SU-DHL-6 (cell line): ENCODE measurements around the gene GPR84.
"Not testable (repeated sequence)": the region's sequence is repeated elsewhere in the genome, so short reads cannot be mapped to it uniquely, and the experiment has no call there.

Experiments
- H2AFZ ChIP-seq: fragments of 200-600 bp; sonication (generic); 2 replicates; pipeline ENCODE4 v1.6.1; 2014; ENCODE audit warnings: low read depth, mild to moderate bottlenecking, moderate library complexity, mixed read lengths, antibody characterized with exemption, low read length; ENCODE audit not compliant: severe bottlenecking
- H3F3A ChIP-seq: fragments of 200-600 bp; shearing (Covaris generic); 2 replicates; pipeline ENCODE4 v1.6.0; 2016; ENCODE audit warnings: antibody characterized with exemption, mild to moderate bottlenecking; ENCODE audit not compliant: insufficient read depth
- H3K27ac ChIP-seq: fragments of 200-600 bp; sonication (generic); 2 replicates; pipeline ENCODE4 v1.5.1; 2016; ENCODE audit warnings: low read depth, mild to moderate bottlenecking, low read length, moderate library complexity, mixed read lengths
- H3K27me3 ChIP-seq: fragments of 200-600 bp; sonication (generic), shearing (Covaris generic); 2 replicates; pipeline ENCODE4 v1.6.0; 2014; ENCODE audit warnings: mild to moderate bottlenecking, low read length
- H3K36me3 ChIP-seq: fragments of 200-600 bp; sonication (generic); 2 replicates; pipeline ENCODE4 v1.6.1; 2014; ENCODE audit warnings: mild to moderate bottlenecking, low read length, mixed read lengths
- H3K4me2 ChIP-seq: fragments of 300-600, 200-600 bp; shearing (Covaris generic), sonication (generic); 2 replicates; pipeline ENCODE4 v1.6.0; 2014; ENCODE audit warnings: low read length, low read depth, mild to moderate bottlenecking; ENCODE audit not compliant: poor library complexity, severe bottlenecking
- H3K4me3 ChIP-seq: fragments of 200-600 bp; sonication (generic); 2 replicates; pipeline ENCODE4 v1.5.1; 2014; ENCODE audit warnings: antibody characterized with exemption, low read length, mild to moderate bottlenecking, mixed read lengths; ENCODE audit not compliant: insufficient read depth, poor library complexity, severe bottlenecking
- H3K79me2 ChIP-seq: fragments of 200-600 bp; sonication (generic); 2 replicates; pipeline ENCODE4 v1.6.1; 2014; ENCODE audit warnings: mild to moderate bottlenecking, low read length, moderate library complexity; ENCODE audit not compliant: insufficient read depth
- H3K9ac ChIP-seq: fragments of 200-600 bp; sonication (generic); 2 replicates; pipeline ENCODE4 v1.7.0; 2014; ENCODE audit warnings: mild to moderate bottlenecking, low read length
- H3K9me2 ChIP-seq: fragments of 200-600 bp; sonication (generic); replicated peaks from 2 replicates; pipeline ENCODE4 v1.6.1; 2014; ENCODE audit warnings: low read length; ENCODE audit not compliant: insufficient read depth
- H3K9me3 ChIP-seq: fragments of 200-600 bp; sonication (generic); 2 replicates; pipeline ENCODE4 v1.6.1; 2014; ENCODE audit warnings: low read length, mixed read lengths; ENCODE audit not compliant: insufficient read depth
- H4K20me1 ChIP-seq: fragments of 200-600 bp; sonication (generic); 2 replicates; pipeline ENCODE4 v1.6.1; 2014; ENCODE audit warnings: low read depth, mild to moderate bottlenecking, antibody characterized with exemption, low read length, moderate library complexity, mixed read lengths
- EZH2phosphoT487 ChIP-seq: fragments of 200-600 bp; sonication (generic), shearing (Covaris generic); conservative IDR thresholded peaks from 2 replicates; pipeline ENCODE4 v1.6.1; 2018; ENCODE audit warnings: mild to moderate bottlenecking, antibody characterized with exemption, low read length, moderate library complexity, mixed read lengths
- TF ChIP-seq, protein P1 (sequence below): fragments of 200-600 bp; sonication (generic); IDR thresholded peaks from one replicate; pipeline ENCODE4 v1.5.1; 2017; ENCODE audit warnings: antibody characterized with exemption, mild to moderate bottlenecking, low read length, moderate library complexity; ENCODE audit not compliant: insufficient read depth, poor library complexity, severe bottlenecking

GPR84 gene

DNA sequence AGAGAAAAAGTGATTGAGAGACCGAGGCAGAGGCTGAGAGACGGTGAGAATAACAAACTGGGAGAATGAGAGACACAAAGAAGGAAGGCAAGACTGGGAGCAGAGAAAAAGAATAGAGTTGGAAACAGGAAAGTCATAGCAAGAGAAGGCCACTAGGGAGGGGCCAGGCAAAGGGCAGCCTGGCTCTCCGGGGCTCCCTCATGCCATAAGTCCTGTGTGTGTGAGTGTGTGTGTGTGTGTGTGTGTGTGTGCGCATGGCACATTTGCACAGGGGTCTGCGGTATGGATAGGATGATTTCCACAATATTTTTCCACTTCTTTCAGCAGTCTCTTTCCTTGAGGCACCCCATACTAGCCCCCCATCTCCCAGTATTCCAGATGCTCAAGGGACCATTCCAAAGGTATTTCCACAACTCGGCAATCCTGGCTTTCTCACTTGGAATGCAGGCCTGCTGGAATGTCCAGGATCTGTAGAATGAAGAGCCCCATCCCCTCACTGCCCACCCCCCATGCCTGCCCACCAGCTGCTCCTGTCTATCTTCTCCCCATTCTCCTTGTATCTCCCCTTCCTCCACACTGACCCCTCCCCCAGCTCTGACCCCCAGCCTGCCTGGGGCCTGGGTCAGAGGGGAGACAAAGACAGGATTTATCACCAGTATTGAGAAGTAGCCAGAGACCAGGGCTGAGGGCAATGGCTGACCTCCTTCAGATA, 9.0 kb downstream of the GPR84 start:
- Histone ChIP-seq H3K4me3 (no peak overlapping the region), H3K79me2 (no peaks in the 10 kb centered on the region), H3K27me3 (no peaks in the 10 kb centered on the region), H3K9me2 (no peaks in the 10 kb centered on the region), H3K4me2 (no peak overlapping the region), H3K9me3 (no peaks in the 10 kb centered on the region), H4K20me1 (no peaks in the 10 kb centered on the region), H3K36me3 (no peaks in the 10 kb centered on the region), H3K27ac (no peak overlapping the region), H2AFZ (no peak overlapping the region), H3K9ac (no peak overlapping the region), H3F3A (peaks cover 9% of the 10 kb centered on the region)
- TF ChIP-seq, protein P1, sequence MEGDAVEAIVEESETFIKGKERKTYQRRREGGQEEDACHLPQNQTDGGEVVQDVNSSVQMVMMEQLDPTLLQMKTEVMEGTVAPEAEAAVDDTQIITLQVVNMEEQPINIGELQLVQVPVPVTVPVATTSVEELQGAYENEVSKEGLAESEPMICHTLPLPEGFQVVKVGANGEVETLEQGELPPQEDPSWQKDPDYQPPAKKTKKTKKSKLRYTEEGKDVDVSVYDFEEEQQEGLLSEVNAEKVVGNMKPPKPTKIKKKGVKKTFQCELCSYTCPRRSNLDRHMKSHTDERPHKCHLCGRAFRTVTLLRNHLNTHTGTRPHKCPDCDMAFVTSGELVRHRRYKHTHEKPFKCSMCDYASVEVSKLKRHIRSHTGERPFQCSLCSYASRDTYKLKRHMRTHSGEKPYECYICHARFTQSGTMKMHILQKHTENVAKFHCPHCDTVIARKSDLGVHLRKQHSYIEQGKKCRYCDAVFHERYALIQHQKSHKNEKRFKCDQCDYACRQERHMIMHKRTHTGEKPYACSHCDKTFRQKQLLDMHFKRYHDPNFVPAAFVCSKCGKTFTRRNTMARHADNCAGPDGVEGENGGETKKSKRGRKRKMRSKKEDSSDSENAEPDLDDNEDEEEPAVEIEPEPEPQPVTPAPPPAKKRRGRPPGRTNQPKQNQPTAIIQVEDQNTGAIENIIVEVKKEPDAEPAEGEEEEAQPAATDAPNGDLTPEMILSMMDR: no peak
- TF ChIP-seq EZH2phosphoT487: no peak

DNA sequence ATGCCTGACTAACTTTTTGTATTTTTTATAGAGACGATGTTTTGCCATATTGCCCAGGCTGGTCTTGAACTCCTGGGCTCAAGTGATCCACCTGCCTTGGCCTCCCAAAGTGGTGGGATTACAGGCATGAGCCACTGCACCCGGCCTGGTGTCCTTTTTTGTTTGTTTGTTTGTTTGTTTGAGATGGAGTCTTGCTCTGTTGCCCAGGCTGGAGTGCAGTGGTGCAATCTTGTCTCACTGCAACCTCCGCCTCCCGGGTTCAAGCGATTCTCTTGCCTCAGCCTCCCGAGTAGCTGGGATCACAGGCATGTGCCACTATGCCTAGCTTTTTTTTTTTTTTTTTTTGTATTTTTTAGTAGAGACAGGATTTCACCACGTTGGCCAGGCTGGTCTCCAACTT, 10.0 kb downstream of the GPR84 start:
- H3K4me2 ChIP-seq, H3K9me3 ChIP-seq, H3K9ac ChIP-seq, H3F3A ChIP-seq, H3K27ac ChIP-seq, H3K27me3 ChIP-seq, H4K20me1 ChIP-seq, H3K4me3 ChIP-seq, H3K9me2 ChIP-seq, H3K36me3 ChIP-seq, H2AFZ ChIP-seq, H3K79me2 ChIP-seq: not testable (repeated sequence)

DNA sequence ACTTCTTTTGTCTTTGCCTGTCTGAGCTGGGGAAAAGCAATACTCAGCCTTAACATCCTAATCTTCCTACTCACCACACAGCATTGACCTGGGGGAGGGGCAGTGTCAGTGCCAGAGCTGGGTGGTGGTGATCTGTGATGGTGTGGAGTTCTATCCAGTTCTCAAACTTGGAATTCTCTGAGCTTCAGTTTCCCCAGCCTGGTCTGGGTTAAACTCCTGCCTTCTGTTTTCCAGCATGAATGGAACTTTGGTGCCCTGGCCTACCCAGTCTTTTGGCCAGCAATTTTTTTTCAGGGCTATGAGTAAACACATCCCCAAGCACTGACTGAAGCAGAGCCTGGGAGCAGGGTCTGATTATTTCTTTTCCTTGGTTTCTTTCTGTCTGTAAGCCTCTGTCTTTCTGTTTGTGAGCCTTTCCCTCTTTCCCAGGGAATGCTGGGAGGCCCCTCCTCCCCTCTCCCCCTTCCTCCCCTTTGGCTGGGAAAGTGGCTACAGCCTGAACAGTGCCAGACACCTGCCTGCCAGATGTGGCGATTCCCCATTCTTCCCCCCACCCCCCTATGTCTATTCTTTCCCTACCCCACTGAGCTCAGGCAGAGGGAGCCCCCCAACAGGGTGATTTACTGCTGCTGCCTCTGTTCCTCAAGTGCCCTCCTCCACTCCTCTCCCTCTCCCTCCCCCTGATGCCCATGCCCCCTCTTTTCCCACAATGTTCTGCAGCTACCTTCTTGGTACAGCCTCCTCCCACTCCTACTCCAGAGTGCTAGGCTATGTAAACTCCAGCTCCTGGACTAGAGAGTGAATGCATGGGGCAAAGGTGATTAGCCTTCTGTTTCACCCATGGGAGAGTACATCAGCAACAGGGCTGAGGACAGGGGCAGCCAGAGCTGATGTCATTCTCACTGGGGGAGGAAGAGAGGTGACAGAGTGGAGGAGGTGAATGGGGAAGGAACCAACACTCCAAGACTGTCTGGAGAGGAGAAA, 11.1 kb downstream of the GPR84 start:
- Histone ChIP-seq H3K79me2 (no peaks in the 10 kb centered on the region), H3K4me2 (no peak overlapping the region), H3K9me3 (no peaks in the 10 kb centered on the region), H3K27me3 (no peaks in the 10 kb centered on the region), H3K9me2 (no peaks in the 10 kb centered on the region), H3F3A (0 out of 2 replicates have a peak, but pooled peaks cover 2% of the 10 kb centered on the region), H3K27ac (no peak overlapping the region), H4K20me1 (no peaks in the 10 kb centered on the region), H2AFZ (no peak overlapping the region), H3K4me3 (no peak overlapping the region), H3K36me3 (0 out of 2 replicates have a peak, but pooled peaks cover 7% of the 10 kb centered on the region), H3K9ac (no peak overlapping the region)
- no peak for TF ChIP-seq EZH2phosphoT487
- TF ChIP-seq, protein P1: no peak
